Ovary (tissue), 9 donors: ENCODE data around the gene EIF2S2. TPM values are rescaled to one million over a fixed set of nuclear protein-coding genes. Genes with fewer than 3 reads are reported as not detected.

Source experiments
- DNase-seq, 5 donors: peaks; one replicate each; pipeline ENCODE4 v3.0.0-alpha.2; 2019 to 2020
- H3K27ac ChIP-seq, 2 donors: fragments of 200-600 bp; one replicate each; pipeline versions ENCODE4 v1.5.1 to v1.8.0; 2019 to 2022
- H3K27me3 ChIP-seq: fragments of 200-600 bp; one replicate; pipeline ENCODE4 v1.8.0; 2022
- H3K36me3 ChIP-seq: fragments of 200-600 bp; sonication (generic); one replicate; pipeline ENCODE4 v1.5.1; 2019
- H3K4me1 ChIP-seq: one replicate; pipeline ENCODE4 v1.8.1; 2013; ENCODE audit warnings: mild to moderate bottlenecking, moderate library complexity; ENCODE audit not compliant: insufficient read depth
- H3K4me3 ChIP-seq: fragments of 200-600 bp; sonication (generic); one replicate; pipeline ENCODE4 v1.5.1; 2017
- H3K9me3 ChIP-seq, 2 donors: fragments of 200-600 bp in 1 of 2; sonication (generic) in 1 of 2; one replicate each; pipeline versions ENCODE4 v1.5.1 to v1.8.1; 2013 to 2019; ENCODE audit warnings: mild to moderate bottlenecking in 1 of 2, moderate library complexity in 1 of 2
- CTCF ChIP-seq, 3 donors: fragments of 450-650 bp in 2 of 3; fragments of 200-600 bp in 1 of 3; IDR thresholded peaks; one replicate each; pipeline versions ENCODE4 v1.5.1 to v1.8.0; 2016 to 2022; ENCODE audit warnings: antibody characterized with exemption in 3 of 3, mild to moderate bottlenecking in 1 of 3
- EP300 ChIP-seq: sonication (generic); formaldehyde crosslinking; IDR thresholded peaks from one replicate; pipeline ENCODE4 v1.6.1; 2017; ENCODE audit warnings: antibody characterized with exemption
- POLR2A ChIP-seq: fragments of 450-650 bp; IDR thresholded peaks from one replicate; pipeline ENCODE4 v1.6.1; 2017; ENCODE audit warnings: antibody characterized with exemption, mild to moderate bottlenecking, moderate library complexity
- WGBS, 3 donors: extraction: QIAGEN DNeasy Blood & Tissue Kit in 1 of 3; methylation state at CpG; one replicate each; pipeline versions ENCODE4 v1.1.5 to v1.1.7; 2013 to 2017; 5-methylcytosine and 5-hydroxymethylcytosine counted together
- intact Hi-C, 4 donors: fragments of 100-400 bp; cut with DNase I; formaldehyde crosslinking; loops; one replicate each; pipeline versions ENCODE4 v1.11.0 to v1.15.1; 2022 to 2023
- polyA plus RNA-seq, 2 donors: library from polyadenylated mRNA; stranded (reverse); fragments of 200-250 nt in 1 of 2; fragments of 350-450 nt in 1 of 2; fragmentation: Illumina TruSeq in 1 of 2; extraction: RNeasy Lipid Tissue Mini Kit (QIAGEN cat#74804) in 1 of 2; gene quantifications; one replicate each; pipeline ENCODE4 v1.2.3, GENCODE V29; 2013 to 2014
- total RNA-seq, 7 donors: library from RNA; depleted of rRNA in 2 of 7; stranded (reverse); fragments of >200 nt in 2 of 7; fragmentation: NEBNext Ultra II Directional in 3 of 7; extraction: Animal tissue kit (Norgen Biotek cat#: 25700) in 3 of 7; gene quantifications; one replicate each; pipeline versions ENCODE4 v1.1.0 to v1.2.4, GENCODE V29; 2016 to 2023
- donor health status: DM: no; HTN: no; CAD: no; lungs with moderate emphysema.
- donor health status: DM: no; HTN: no; CAD: no.
- donor health status: Bipolar disorder and iron deficiency.
- donor health status: DM: yes; HTN: yes; CAD: no.
- donor health status: DM: no; HTN: no; CAD: no.
- donor health status: DM: yes; HTN: yes; CAD: no.

EIF2S2 gene
- total and polyA plus RNA-seq, 9 donors = 29.1 to 85.8 (median 36.1) TPM

- no peaks in the 10 kb centered on the region for H3K36me3 ChIP-seq
- 96 to 100% (median 96%) methylated on average over 1 of the region's 1 CpG for WGBS, 3 donors
- no peak overlapping the region for H3K27ac ChIP-seq
- H3K4me1 ChIP-seq = peaks cover 22% of the 10 kb centered on the region
- H3K9me3 ChIP-seq = no peaks in the 10 kb centered on the region
- DNase-seq = no peak
- TF ChIP-seq CTCF (IDR thresholded peaks at IDR 0.05) = no peak
- TF ChIP-seq EP300 = no peak
- intact Hi-C loops = no loop called here
- no peak overlapping the region for H3K4me3 ChIP-seq
- H3K27me3 ChIP-seq = no peaks in the 10 kb centered on the region
Observed at GRCh38 chr20:34049389-34049788, 62.7 kb downstream of the EIF2S2 start.

- H3K36me3 ChIP-seq = no peaks in the 10 kb centered on the region
- WGBS, 3 donors = 83 to 92% (median 86%) methylated on average over 4 of the region's 4 CpGs
- intact Hi-C loops = no loop called here
- H3K9me3 ChIP-seq = no peaks in the 10 kb centered on the region
- H3K4me3 ChIP-seq = no peak overlapping the region
- H3K27ac ChIP-seq = no peak overlapping the region
- no peaks in the 10 kb centered on the region for H3K27me3 ChIP-seq
- TF ChIP-seq EP300 (no peak), POLR2A (no peak), CTCF (IDR thresholded peaks at IDR 0.05) (no peak)
- H3K4me1 ChIP-seq = peaks cover 22% of the 10 kb centered on the region
- no peak for DNase-seq
Observed at GRCh38 chr20:34047917-34048316, 64.1 kb downstream of the EIF2S2 start.

- no peaks in the 10 kb centered on the region for H3K9me3 ChIP-seq
- no peak overlapping the region for H3K4me3 ChIP-seq
- peaks cover 23% of the 10 kb centered on the region for H3K4me1 ChIP-seq
- DNase-seq = no peak
- H3K27me3 ChIP-seq = no peaks in the 10 kb centered on the region
- H3K27ac ChIP-seq = no peak overlapping the region
- intact Hi-C loops = no loop called here
- TF ChIP-seq CTCF (IDR thresholded peaks at IDR 0.05) = no peak
- no peak for TF ChIP-seq POLR2A
- TF ChIP-seq EP300 = no peak
- no peaks in the 10 kb centered on the region for H3K36me3 ChIP-seq
- whole genome bisulfite sequencing, 3 donors = 94 to 97% (median 96%) methylated on average over 7 of the region's 7 CpGs
Observed at GRCh38 chr20:34047010-34047687, 64.9 kb downstream of the EIF2S2 start.

DNA sequence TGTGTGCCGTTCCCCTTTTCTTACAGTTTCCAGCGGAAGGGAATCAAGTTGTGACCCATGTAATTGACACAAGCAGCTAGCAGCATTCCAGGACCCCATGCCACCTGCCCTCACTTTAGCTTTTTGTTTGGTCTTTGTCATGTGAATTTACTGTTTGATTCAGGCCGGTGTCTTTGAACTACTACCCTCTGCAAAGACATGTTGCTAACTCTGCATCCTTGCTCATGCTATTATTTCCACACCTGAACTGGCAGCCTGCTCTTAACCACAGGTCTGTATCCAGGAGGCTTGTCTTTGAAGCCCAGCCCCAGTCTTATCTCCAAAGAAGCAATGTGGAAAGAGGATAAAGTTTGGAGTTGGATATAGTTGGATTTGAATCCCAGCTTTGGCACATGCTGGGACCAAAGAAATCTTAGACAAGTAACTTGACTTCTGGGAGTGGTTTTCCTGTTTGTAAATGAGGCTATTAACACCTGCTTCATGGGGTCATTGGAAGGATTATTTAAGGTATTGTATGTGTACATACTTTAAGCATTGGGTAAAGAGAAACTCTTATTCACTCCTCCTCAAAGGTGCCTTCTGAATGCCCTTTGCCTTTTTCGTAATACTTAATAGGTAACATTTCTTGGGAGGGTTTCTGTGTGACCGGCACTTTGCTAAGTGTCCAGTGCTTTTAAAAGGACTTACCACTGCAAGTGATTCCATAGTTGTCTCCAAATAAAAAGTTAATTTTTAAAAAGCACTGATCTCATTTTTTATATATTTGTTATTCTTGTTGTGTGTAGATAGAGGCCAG is 65.9 kb downstream of the EIF2S2 start:
- Histone ChIP-seq H3K27me3 (no peaks in the 10 kb centered on the region), H3K36me3 (no peaks in the 10 kb centered on the region), H3K4me3 (no peak overlapping the region), H3K9me3 (no peaks in the 10 kb centered on the region), H3K4me1 (peaks cover 27% of the 10 kb centered on the region), H3K27ac (no peak overlapping the region)
- DNase-seq = no peak
- 96 to 97% (median 97%) methylated on average over 5 of the region's 5 CpGs for WGBS, 3 donors
- intact Hi-C loops = no loop called here
- TF ChIP-seq EP300 = no peak
- TF ChIP-seq CTCF (IDR thresholded peaks at IDR 0.05) = no peak
- TF ChIP-seq POLR2A = no peak
